C4-2B (cell line): ENCODE data around the gene PPARD.

ENCODE experiments used
- CTCF ChIP-seq: fragments of 450-650 bp; conservative IDR thresholded peaks from 2 replicates; pipeline ENCODE4 v1.5.1; 2017; ENCODE audit warnings: mild to moderate bottlenecking
- ZFX ChIP-seq: fragments of 450-650 bp; IDR thresholded peaks from 2 replicates; pipeline ENCODE4 v1.6.1; 2017

- TF ChIP-seq CTCF (no peak), ZFX (no peak)
Measured at GRCh38 chr6:35362200-35362599, 19.8 kb downstream of the PPARD start.
